NCI-H1092 treated with DMSO at 0.1 percent for 48 hours (cell line): ENCODE results near the gene LRRK1.

Experiments used
- DNase-seq: peaks from one replicate; lab custom pipeline; 2025; lab: John Stamatoyannopoulos, UW

LRRK1 gene

DNA sequence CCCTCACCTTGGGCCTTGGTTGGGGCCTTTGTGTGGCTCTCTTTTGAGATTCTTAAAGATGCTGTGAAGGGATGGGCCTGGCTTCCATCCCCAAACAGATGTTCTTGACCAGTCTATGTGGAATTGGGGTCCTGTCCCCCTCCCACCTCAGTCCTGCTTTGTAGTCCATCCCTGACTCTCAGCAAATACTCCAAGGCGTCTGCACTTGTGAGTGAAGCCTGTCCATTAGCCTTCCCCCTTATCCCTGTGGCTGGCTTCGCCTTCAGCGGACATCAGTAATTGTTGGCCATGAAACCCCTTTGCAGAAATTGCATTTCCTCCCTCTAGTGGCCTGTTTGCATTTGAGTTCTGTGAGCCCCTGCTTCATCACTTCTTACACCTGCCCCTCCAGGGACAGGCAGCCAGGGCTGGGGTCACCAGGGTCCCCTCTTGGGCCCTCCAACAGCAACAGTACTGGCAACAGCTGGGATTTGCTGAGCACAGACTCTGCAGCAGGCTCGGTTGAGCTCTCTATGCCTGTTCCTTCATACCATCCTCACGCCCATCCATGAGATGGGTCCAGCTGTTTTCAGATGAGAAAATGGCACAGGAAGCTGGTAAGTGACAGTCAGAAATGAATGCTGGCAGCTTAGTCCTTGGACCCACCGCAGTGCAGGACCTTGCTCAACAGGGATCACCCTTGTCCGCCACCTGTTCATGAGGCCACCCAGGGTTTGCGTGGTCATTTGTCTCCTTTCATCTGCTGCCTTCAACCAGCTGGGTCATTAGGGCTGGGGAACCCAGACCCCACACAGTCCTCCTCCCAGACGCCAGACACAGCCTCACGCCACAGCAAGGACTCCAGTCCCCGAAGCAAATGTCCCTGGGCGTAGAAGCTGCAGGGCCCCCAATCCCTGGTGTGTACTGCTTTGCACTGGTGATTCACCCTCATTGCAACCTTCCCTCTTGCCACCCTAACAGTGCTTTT is 8.9 kb upstream of the LRRK1 start:
- DNase-seq, result no peak

DNA sequence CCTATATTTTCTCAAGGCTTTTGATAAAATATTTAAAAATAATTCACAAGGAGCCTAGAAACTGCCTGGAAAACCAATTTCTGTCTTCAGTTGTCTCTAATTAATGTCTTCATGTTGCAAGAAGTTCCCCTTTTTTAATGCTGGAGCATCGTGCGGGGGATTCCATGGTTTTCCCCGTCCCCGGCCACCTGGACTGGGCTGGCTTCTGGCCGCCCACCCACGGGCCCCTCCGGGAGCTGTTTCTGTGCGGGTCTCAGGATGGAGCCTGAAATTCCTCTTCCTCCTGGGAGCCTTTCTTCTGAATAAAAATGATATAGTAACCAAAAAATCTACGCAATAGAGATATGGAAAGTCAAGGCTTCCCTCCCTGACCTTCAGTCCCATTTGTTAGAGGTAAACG is 8.1 kb upstream of the LRRK1 start:
- no peak for DNase-seq

GRCh38 chr15:100913961-100914360 is 5.2 kb upstream of the LRRK1 start:
- DNase-seq, result no peak

- no peak for DNase-seq
These were observed 4.3 kb upstream of the LRRK1 start for GRCh38 chr15:100914876-100915275.

GRCh38 chr15:100918034-100918689 is 995 bp upstream of the LRRK1 start:
- DNase-seq, result peak; percentile 19

DNA sequence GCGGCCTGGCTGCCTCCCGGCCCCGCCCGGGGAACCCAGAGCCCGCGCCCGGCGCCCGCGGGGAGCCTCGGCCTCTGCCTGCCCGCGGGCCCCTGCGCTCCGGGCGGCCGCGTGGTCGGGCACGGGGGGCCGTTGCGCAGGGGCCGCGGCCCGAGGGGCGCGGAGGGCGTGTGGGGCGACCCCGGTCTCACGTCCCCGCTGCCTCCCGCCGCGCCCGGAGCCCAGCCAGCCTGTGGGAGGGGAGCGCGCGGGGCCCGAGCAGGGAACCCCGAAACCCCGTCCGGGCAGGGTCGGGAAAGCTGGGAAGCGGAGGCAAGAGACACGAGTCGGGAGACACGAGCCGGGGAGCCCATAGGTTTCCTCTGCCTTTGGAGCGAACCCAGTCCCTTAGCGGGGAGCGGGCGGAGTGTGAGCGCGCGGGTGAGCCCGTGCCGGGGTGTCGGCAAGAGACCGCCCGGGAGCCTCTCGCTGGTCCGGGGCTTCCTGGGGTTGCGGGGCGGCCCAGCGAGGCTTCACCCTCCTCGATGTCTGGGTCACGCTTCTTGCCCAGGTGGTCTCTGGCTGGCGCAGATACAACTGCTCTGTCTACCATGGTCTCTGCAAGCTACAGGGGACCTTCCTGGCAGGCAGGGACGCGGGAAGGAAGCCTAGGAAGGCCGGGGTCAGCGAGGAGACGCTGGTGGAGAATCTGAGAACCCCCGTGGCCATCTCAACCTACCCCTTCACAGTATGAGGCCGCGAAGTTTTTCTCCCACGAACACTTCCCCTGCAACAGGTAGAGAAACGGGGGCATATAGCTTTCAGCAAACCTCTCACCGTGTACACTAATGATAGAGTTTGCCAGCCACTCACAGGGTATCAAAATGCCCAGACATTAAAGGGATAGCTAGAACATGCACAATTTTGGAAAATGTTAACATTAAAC is 586 bp downstream of the LRRK1 start:
- DNase-seq, result no peak

GRCh38 chr15:100920516-100921135 is 1.5 kb downstream of the LRRK1 start:
- no peak for DNase-seq

DNA sequence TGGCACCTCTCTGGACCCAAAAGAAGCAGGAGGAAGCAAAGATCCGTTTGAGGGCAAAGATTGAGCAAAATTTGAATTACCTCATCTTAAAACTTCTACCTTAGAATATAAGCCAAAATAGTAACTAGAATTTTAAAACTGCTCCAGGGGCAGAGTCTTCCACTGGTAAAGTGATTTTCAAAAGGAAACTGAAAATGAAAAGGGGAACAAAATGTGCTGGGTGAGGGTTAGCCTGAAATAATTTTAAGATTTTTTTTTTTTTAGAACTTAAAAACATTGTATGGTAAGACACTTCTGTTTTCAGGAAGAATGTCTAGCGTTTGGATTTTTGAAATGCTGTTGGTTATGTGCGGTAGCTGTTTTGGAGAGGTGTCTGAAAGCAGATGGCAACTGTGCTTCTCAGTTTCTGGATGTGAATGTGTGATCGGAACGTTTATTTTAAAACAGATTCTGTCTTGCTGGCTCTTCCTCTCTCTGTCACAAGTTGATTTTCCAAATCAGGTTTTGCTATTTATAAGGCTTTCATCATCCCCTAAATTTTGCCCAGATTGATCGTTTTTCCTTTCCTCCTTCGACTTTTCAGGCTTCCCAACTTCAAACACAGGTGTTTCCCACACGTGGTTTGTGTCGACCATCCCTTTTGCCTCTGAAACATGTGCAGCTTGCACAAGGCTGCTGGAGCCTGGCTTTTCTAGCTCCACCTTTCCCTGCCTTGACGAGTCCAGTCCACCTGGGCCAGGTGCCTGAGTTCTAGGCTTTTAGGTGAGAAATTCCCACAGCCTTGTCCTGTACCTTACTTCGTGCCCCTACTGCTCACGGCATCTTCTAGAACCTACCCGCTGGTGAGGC is 3.3 kb downstream of the LRRK1 start:
- no peak for DNase-seq

- no peak for DNase-seq
These were observed 3.9 kb downstream of the LRRK1 start for GRCh38 chr15:100923076-100923475.

- DNase-seq, result no peak
These were observed 4.7 kb downstream of the LRRK1 start for GRCh38 chr15:100923902-100924301.

DNA sequence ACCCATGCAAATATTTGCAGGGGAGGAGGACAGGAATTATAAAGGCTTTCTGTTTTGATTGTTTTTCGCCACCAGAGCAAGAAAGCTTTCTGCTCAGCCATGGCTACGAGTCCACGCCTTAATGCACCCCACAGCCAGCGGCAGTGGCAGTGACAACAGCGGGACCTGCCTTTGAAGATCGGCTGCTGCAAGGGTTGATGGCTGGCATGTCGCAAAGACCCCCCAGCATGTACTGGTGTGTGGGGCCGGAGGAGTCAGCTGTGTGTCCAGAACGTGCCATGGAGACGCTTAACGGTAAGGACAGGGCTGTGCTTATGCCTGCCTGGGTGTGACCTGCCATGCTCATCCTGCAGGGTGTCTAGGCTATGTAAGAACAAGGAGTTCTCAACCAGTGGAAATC is 5.3 kb downstream of the LRRK1 start:
- DNase-seq, result no peak

GRCh38 chr15:100925480-100925879 is 6.3 kb downstream of the LRRK1 start:
- DNase-seq, result no peak

DNA sequence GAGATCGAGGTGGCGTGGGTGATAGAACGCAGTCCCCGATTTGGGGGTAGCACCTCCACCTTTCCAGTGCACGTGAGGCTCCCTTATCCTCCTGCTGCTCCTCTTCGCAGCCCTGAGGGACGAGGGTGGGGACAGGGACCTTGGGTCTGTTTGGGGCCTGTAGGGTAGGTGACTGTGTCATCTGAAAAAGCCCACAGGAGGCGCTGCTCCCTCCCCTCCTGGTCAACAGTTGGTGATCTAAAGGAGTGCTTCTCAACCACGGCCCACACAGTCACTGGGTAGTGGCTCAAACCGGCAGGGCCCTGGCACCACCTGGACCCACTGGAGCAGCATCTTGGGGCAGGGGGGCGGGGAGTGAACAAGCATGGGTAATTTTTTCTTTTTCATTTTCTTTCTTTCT is 7.1 kb downstream of the LRRK1 start:
- no peak for DNase-seq

GRCh38 chr15:100926971-100927756 is 8.0 kb downstream of the LRRK1 start:
- DNase-seq, result no peak

DNA sequence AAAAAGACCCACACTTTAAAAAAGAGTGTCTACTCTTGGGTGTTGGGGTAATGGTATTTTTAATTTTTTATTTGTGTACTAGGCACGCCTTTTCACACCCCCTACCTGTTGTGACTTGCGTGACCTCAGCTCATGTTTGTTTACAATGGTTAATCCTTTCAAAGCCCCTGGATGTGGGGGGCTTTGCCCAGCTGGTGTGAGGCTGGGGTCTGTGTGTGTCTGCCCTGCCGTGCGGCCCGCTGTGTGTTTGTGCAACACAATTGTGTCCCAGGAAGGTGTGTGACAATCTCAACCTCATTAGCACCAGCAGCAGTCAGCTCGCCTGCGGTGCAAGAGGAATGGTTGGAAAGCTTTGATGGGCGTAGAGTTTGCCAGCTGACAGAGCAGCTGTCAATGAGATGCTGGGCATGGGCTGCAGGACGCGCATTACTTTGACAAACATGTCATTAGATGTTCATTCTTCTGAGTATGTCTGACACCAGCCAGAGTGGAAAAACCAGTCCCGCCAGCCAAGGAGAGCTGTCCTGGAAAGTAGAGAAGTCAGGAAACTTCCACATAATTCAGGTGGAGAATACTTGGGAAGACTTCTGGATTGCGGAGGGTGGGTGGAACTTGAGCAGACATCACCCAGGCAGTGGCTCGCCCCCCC is 9.6 kb downstream of the LRRK1 start:
- no peak for DNase-seq

DNA sequence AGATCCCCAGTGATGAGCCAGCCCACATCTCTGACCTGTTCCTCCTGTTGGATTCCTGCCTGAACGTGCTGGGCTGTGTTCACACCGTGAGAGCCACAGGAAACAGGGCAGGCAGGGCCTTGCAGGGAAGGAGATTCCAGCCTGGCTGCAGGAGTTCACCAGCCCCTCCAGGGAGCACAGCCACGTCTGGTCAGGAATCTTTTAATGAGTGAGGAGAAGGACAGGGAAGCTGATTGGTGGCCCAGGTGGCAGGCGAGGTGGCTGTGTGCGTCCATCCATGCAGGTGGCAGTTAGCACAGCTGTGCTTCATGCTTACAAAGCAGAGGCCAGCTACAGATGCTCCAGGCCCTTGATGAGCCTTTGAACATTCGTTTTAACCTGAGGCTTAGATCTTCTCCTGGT is 10.5 kb downstream of the LRRK1 start:
- no peak for DNase-seq

DNA sequence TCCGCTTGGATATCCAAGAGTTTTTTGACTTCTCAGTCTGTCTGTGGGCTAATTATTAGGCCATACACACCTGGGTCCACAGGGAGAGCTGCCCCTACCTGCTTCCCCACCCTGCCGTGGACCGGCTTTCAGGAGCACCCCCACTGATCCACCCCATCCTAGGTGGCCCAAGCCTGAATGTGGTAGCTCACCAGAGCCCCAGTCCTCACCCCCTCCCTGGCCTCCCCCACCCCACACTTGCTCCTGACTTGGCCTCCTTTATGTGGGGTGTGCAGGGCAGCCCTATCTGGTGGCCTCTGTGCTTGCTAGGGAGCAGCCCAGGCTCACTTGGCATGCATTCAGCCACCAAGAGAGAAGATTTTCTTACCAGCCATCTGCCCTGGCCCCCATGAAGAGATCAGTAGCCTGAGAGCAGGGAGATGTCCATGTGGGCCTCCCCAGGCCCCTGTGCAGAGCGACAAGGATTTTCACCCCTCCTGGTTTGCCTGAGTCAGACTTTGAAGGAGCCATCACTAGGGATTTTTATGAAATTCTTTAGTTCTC is 11.2 kb downstream of the LRRK1 start:
- no peak for DNase-seq

- DNase-seq, result no peak
These were observed 12.2 kb downstream of the LRRK1 start for GRCh38 chr15:100931143-100931890.
